Activated gamma-delta T cell treated with Interleukin-2 at 50 U/mL for 16 hours (primary cell): ENCODE data around the gene NAT10.
"Not testable (repeated sequence)": the region's sequence is repeated elsewhere in the genome, so short reads cannot be mapped to it uniquely, and the experiment has no call there.

Experiments
- DNase-seq: peaks from one replicate; pipeline ENCODE4 v3.0.0-alpha.2; 2020

Gene NAT10

DNA sequence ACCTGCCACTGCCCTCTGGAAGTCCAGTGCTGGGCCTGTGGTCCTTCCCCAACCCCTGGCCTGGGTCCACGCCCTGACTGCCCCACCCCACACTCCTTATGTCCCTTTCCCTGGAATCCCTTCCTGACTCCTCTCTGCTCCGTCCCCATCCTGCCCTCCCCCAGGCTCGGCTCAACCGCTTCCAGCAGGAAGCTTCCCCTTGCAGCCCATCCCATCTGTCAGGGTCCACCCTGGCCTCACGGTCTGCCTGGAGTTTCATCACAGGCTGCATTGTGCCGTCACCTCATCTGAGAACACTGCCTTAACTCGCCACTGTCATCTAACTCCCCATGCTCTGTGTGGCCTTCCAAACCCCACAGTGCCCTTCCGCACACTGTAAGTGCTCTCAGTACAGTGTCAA lies 64.3 kb downstream of the NAT10 start:
- no peak for DNase-seq

DNA sequence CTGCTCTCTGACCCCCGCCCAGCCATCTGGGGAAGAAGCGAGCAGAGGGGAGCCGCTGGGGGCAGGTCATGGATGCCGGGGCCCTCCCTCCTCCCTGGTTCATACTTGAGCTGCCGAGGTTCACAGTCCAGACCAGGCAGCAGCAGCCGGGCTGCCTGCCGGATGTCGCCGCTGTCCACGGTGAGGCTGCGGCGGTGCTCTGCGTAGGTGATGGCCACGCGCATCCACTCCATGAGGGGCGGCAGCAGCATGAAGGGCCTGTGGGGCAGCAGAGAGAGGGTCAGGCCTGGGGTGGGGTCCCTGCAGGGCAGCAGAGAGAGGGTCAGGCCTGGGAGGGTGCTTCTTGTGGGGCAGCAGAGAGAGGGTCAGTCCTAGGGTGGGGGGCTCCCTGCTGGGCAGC lies 67.6 kb downstream of the NAT10 start:
- DNase-seq, result no peak

- peak; percentile 75 for DNase-seq
Measured at GRCh38 chr11:34174412-34175041, 69.1 kb downstream of the NAT10 start.

- no peak for DNase-seq
Measured at GRCh38 chr11:34175284-34176019, 70.0 kb downstream of the NAT10 start.

DNA sequence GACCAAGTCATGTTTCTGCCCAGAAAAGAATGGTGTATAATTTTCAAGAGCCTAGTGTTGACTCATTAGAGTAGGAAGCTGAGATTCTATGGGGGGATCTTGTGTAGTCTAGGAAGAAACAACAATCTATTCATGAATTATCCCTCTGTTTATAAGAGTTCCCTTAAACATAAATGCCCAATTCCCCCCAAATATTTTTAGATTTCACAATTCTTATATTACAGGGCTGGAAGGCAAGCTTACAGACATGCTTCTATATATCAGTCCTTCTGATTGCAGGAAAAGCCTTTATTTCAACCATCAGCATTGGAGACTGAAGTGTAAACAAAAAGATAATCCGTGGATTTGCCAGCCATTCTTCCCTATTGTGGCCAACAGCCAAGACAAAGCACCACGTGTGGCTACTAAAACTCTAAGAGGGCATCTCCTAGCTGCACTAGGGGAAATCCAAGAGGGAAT lies 71.4 kb downstream of the NAT10 start:
- no peak for DNase-seq

DNA sequence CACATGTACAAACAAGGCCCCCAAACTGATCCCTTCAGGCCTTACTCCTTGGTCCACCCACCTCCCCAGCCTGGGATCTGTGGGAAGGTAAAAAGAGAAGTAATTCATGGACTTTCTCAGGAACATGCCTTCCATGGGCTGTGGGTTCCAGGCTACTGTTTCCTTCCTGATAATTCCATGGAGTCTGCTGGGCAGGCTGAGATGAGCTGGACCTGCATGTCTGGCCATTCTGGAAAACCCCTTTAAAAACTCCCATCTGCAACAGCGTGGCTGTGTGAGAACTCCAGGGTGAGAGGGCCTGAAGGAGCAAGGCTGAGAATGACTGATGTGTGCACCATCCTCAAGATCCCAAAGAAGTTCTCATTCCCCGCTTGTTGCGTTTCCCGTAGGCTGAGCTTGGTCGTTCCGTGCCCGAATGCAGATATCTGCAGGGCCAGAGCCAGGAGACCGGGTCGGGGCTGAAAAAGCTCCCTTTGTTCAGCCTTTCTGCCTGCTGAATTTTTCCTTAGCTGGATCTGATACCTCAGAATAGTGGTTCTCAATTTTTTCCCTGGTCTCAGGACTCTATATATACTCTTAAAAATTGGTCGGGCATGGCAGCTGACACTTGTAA lies 72.9 kb downstream of the NAT10 start:
- no peak for DNase-seq

GRCh38 chr11:34179026-34179675 lies 73.7 kb downstream of the NAT10 start:
- no peak for DNase-seq

- DNase-seq, result no peak
Measured at GRCh38 chr11:34180040-34180813, 74.8 kb downstream of the NAT10 start.

DNA sequence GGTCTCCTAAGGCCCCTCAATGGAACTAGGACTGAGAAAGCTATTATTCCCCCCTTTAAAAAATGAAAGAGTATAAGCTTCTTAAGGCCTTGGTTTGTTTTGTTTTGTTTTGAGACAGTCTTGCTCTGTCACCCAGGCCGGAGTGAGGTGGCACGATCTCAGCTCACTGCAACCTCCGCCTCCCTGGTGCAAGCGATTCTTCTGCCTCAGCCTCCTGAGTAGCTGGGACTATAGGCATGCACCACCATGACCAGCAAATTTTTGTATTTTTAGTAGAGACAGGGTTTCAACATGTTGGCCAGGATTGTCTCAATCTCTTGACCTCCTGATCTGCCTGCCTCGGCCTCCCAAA lies 75.4 kb downstream of the NAT10 start:
- DNase-seq, result not testable (repeated sequence)

- DNase-seq, result no peak
Measured at GRCh38 chr11:34181251-34181650, 75.8 kb downstream of the NAT10 start.

GRCh38 chr11:34181856-34182405 lies 76.5 kb downstream of the NAT10 start:
- no peak for DNase-seq

DNA sequence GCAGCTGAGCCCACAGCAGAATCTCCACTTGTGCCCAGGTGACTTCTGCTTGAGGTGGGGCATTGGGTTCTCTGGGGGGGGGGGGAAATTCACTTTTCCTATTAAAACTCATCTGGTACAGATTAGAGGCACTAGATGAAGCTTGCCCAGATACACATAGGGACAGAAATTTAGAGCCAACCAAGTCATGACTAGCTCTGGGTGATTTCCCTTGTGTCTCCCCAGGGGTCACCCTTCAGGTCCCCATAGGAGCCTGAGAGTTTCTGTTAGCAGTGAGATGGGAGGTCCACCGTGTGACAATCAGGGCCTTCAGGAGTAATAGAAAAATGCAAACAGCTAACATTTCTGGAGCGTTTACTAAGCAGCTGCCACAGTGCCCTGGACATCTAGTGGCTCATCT lies 77.0 kb downstream of the NAT10 start:
- DNase-seq, result no peak

GRCh38 chr11:34182921-34183685 lies 77.7 kb downstream of the NAT10 start:
- no peak for DNase-seq

DNA sequence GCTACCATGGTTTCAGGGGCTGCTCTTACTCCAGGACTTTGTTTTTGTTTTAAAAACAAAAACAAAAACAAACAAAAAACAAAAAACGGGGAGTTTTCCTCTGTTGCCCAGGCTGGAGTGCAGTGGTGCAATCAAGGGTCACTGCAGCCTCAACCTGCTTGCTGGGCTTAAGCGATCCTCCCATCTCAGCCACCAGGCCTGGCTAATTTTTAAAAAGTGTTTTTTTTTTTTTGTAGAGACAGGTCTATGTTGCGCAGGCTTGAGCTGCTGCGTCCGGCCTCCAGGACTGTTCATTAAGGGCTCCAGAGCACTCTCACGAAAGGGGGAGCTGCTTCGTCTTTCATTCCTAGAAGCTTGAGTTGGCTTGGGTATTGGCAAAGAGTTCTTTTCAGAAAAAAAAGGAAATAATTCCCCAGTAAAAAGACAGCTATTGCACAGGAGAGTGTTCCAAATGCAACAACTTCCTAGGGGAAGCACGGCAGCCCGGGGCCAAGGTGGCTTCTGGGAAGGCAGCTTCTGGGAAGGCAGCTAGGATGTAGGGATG lies 78.5 kb downstream of the NAT10 start:
- no peak for DNase-seq

- no peak for DNase-seq
Measured at GRCh38 chr11:34184505-34185015, 79.1 kb downstream of the NAT10 start.

- DNase-seq, result no peak
Measured at GRCh38 chr11:34185926-34186841, 80.8 kb downstream of the NAT10 start.

- DNase-seq, result no peak
Measured at GRCh38 chr11:34188181-34188580, 82.8 kb downstream of the NAT10 start.

DNA sequence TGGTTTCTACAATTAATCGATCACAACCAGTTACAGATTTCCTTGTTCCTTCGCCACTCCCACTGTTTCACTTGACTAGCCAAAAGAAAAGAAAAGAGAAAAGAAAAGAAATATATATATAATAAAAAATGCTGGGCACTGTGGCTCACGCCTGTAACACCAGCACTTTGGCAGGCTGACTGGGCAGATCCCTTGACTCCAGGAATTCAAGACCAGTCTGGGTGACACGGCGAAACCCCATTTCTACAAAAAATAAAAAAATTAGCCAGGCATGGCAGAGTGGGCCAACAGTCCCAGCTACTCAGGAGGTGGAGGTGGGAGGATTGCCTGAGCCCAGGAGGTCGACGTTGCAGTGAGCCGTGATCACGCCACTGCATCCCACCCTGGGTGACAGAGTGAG lies 83.8 kb downstream of the NAT10 start:
- DNase-seq, result no peak

GRCh38 chr11:34190192-34191139 lies 85.0 kb downstream of the NAT10 start:
- DNase-seq, result no peak
